CD8-positive, alpha-beta memory T cell (primary cell): Measurements from ENCODE around the gene PHLPP2. TPM values are rescaled to one million over a fixed set of nuclear protein-coding genes. Genes with fewer than 3 reads are reported as not detected.
"Not testable (repeated sequence)": the region's sequence is repeated elsewhere in the genome, so short reads cannot be mapped to it uniquely, and the experiment has no call there.

Source experiments
- CTCF ChIA-PET: fragments of 350-600 bp; sonication (Branson Sonifier 250); formaldehyde crosslinking; loops from one replicate; lab custom pipeline; 2021; ENCODE audit warnings: antibody characterized with exemption; lab: Charles Lee
- POLR2A ChIA-PET: fragments of 350-600 bp; sonication (Branson Sonifier 250); formaldehyde crosslinking; loops from one replicate; lab custom pipeline; 2021; ENCODE audit warnings: antibody characterized with exemption; lab: Charles Lee
- DNase-seq, 5 donors: peaks; one replicate each; pipeline versions ENCODE4 v3.0.0 to v3.0.0-alpha.2; 2020 to 2022; ENCODE audit warnings: mixed read lengths in 1 of 5
- H3K27ac ChIP-seq: one replicate; pipeline ENCODE4 v1.7.0; 2013; ENCODE audit warnings: low read depth, mild to moderate bottlenecking, low read length, moderate library complexity
- H3K27me3 ChIP-seq: 2 replicates; pipeline ENCODE4 v1.7.0; 2013; ENCODE audit warnings: low read length, mild to moderate bottlenecking; ENCODE audit not compliant: insufficient read depth, poor library complexity, severe bottlenecking
- H3K36me3 ChIP-seq: 2 replicates; pipeline ENCODE4 v1.7.0; 2013; ENCODE audit warnings: mild to moderate bottlenecking, low read length, moderate library complexity; ENCODE audit not compliant: insufficient read depth
- H3K4me1 ChIP-seq: 2 replicates; pipeline ENCODE4 v1.7.0; 2013; ENCODE audit warnings: mild to moderate bottlenecking, low read length, moderate library complexity; ENCODE audit not compliant: insufficient read depth
- H3K4me3 ChIP-seq: 2 replicates; pipeline ENCODE4 v1.7.0; 2013; ENCODE audit warnings: mild to moderate bottlenecking, low read length
- H3K9me3 ChIP-seq: 2 replicates; pipeline ENCODE4 v1.7.0; 2013; ENCODE audit warnings: mild to moderate bottlenecking, low read length
- H3K27ac Mint-ChIP-seq, 8 donors: one replicate each; pipeline ENCODE4 v1.8.0; 2020 to 2021; ENCODE audit warnings: mixed read lengths in 8 of 8, mild to moderate bottlenecking in 6 of 8, inconsistent platforms in 3 of 8, moderate library complexity in 3 of 8
- H3K27me3 Mint-ChIP-seq, 2 donors: one replicate each; pipeline ENCODE4 v1.8.0; 2020 to 2021; ENCODE audit warnings: mixed read lengths in 2 of 2, mild to moderate bottlenecking in 1 of 2, moderate library complexity in 1 of 2
- H3K36me3 Mint-ChIP-seq, 3 donors: one replicate each; pipeline ENCODE4 v1.8.0; 2020 to 2021; ENCODE audit warnings: mixed read lengths in 3 of 3, inconsistent platforms in 1 of 3, mild to moderate bottlenecking in 1 of 3
- H3K4me1 Mint-ChIP-seq, 3 donors: one replicate each; pipeline ENCODE4 v1.8.0; 2020 to 2021; ENCODE audit warnings: mixed read lengths in 3 of 3, inconsistent platforms in 1 of 3, mild to moderate bottlenecking in 1 of 3
- H3K4me3 Mint-ChIP-seq, 7 donors: one replicate each; pipeline ENCODE4 v1.8.0; 2020 to 2021; ENCODE audit warnings: mixed read lengths in 7 of 7, mild to moderate bottlenecking in 6 of 7, moderate library complexity in 4 of 7, inconsistent platforms in 2 of 7
- H3K9me3 Mint-ChIP-seq, 5 donors: one replicate each; pipeline ENCODE4 v1.8.0; 2020 to 2022; ENCODE audit warnings: mixed read lengths in 5 of 5, mild to moderate bottlenecking in 3 of 5, moderate library complexity in 2 of 5, inconsistent platforms in 1 of 5
- polyA plus RNA-seq: library from polyadenylated mRNA; unstranded; fragments of 300-500 nt; fragmentation: Illumina TruSeq; gene quantifications from one replicate; pipeline ENCODE4 v1.2.3, GENCODE V29; 2021
- total RNA-seq, 2 experiments: library from RNA; stranded (reverse); gene quantifications; one replicate each; pipeline ENCODE4 v1.2.3, GENCODE V29; 2021

The PHLPP2 gene
- total and polyA plus RNA-seq, 3 experiments from 2014 or later = 1.7 to 14.4 (median 14.3) TPM

DNA sequence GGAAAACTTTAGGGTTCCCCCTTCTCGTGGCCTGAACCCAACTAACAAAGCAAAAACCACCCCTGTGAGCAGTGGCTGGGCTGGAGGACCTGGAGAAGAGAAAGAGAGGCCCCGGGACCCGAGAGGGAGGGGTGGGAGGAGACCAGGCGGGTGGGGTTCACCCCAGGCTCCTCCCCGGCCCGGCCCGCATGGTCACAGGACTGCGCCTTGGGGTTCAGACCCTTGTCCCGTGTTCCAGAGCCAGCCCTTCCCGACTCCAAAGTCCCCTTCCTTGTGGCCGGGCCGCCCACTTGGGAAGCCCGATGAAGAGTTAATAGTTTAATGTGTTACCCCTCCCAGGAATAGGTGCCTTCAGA is 97.7 kb downstream of the PHLPP2 start:
- Histone ChIP-seq H3K27me3 (peaks cover 10% of the 10 kb centered on the region), H3K4me1 (peaks cover 7% of the 10 kb centered on the region), H3K9me3 (no peaks in the 10 kb centered on the region), H3K4me3 (no peak overlapping the region), H3K36me3 (no peaks in the 10 kb centered on the region), H3K27ac (no peak overlapping the region)
- H3K27ac Mint-ChIP-seq = peak overlapping the region in 1 of 8 donors; percentile 11
- POLR2A ChIA-PET = no interaction called here
- H3K9me3 Mint-ChIP-seq = no peaks in the 10 kb centered on the region
- no peak for DNase-seq
- peaks cover 8 to 11% (median 10%) of the 10 kb centered on the region in 3 donors for H3K4me1 Mint-ChIP-seq
- H3K27me3 Mint-ChIP-seq = peaks cover 11 to 29% of the 10 kb centered on the region in 2 donors
- CTCF ChIA-PET = no interaction called here
- peak overlapping the region in 2 of 7 donors; percentile 34 to 46 for H3K4me3 Mint-ChIP-seq
- no peaks in the 10 kb centered on the region for H3K36me3 Mint-ChIP-seq

DNA sequence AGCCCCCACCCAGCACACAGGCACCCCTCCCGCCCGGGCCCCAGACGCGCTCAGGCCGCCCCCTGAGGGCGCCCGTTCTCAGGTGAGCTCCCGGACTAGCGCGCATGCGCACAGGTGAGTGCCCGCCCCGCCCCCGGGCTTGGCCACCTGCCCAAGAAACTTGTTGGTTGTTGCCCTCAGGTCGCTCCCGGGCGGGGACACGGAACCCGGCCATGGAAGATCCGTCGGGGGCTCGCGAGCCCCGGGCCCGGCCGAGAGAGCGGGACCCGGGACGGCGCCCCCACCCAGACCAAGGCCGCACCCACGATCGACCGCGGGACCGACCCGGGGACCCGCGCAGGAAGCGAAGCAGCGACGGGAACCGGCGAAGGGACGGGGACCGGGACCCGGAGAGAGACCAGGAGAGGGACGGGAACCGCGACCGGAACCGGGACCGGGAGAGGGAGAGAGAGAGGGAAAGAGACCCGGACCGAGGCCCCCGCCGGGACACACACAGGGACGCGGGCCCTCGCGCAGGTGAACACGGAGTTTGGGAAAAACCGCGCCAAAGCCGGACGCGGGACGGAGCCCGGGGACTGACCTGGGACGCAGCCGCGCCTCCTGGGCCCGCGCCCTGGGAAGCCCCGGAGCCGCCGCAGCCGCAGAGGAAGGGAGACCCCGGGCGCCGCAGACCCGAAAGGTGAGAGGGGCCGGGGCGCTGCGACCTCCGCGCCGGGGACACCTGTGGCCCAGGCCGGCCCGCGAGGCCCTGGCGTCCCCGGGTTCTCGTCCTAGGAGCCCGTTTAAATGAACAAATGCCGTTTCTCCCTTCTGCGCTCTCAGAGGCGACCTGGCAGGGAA is 98.3 kb downstream of the PHLPP2 start, which contains the start of gene MARVELD3:
Gene MARVELD3, plus strand, starts transcription at position 167 of the 840 bp plus-strand sequence. Its CDS starts 46 bp downstream, at position 213.
- Histone ChIP-seq H3K9me3 (no peaks in the 10 kb centered on the region), H3K27ac (no peak within 1 kb of the TSS), H3K36me3 (no peaks in the 10 kb centered on the region), H3K4me1 (peaks cover 8% of the 10 kb centered on the region), H3K4me3 (no peak within 1 kb of the TSS), H3K27me3 (peaks cover 10% of the 10 kb centered on the region)
- Mint-ChIP-seq H3K4me1 (peaks cover 12 to 13% (median 12%) of the 10 kb centered on the region in 3 donors), H3K4me3 (peak within 1 kb of the TSS in 5 of 7 donors; percentile 34 to 72 (median 55)), H3K27ac (peak within 1 kb of the TSS in 1 of 8 donors; percentile 11), H3K9me3 (no peaks in the 10 kb centered on the region), H3K36me3 (no peaks in the 10 kb centered on the region), H3K27me3 (peaks cover 11 to 30% of the 10 kb centered on the region in 2 donors)
- ChIA-PET POLR2A (no interaction called here), CTCF (interaction anchor here (0.9 kb wide), 1 partner anchor 61 kb away, joined by 3 read pairs; no protein-coding TSS in a partner anchor)
- peak in 3 of 5 donors; percentile 12 to 49 (median 12) for DNase-seq

DNA sequence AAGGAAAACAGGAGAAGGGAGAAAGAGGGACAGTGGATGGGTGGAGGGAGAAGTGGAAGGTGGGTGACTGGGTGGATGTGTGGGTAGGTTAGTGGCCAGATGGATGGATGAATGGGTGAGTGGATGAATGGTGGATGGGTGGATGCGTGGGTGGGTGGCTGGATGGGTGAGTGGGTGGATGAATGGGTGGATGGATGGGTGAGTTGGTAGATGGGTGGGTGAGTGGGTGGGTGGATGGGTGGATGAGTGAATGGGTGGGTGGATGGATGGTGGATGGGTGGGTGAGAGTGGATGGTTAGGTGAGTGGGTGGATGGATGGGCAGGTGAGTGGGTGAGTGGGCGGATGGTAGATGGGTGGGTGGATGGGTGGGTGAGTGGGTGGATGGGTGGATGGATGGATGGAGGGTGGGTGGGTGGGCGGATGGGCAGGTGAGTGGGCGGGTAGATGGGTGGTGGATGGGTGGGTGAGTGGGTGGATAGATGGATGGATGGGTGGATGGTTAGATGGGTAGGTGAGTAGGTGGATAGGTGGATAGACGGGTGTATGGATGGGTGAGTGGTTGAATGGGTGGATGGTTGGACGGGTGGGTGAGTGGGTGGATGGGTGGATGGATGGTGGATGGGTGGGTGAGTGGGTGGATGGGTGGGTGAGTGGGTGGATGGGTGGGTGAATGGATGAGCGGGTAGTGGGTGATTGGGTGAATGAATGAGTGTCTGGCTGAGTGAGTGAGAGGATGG is 99.2 kb downstream of the PHLPP2 start:
- Mint-ChIP-seq H3K4me3 (peak overlapping the region in 4 of 7 donors; percentile 39 to 72 (median 57)), H3K4me1 (peaks cover 16 to 19% (median 17%) of the 10 kb centered on the region in 3 donors), H3K36me3 (no peaks in the 10 kb centered on the region), H3K27me3 (peaks cover 13 to 38% of the 10 kb centered on the region in 2 donors), H3K9me3 (no peaks in the 10 kb centered on the region), H3K27ac (no peak overlapping the region)
- CTCF ChIA-PET = interaction anchor here (0.9 kb wide), 1 partner anchor 60 kb away, joined by 3 read pairs; no protein-coding TSS in a partner anchor
- Histone ChIP-seq H3K36me3 (no peaks in the 10 kb centered on the region), H3K27me3 (peaks cover 10% of the 10 kb centered on the region), H3K4me3 (no peak overlapping the region), H3K9me3 (no peaks in the 10 kb centered on the region), H3K27ac (no peak overlapping the region), H3K4me1 (peaks cover 8% of the 10 kb centered on the region)
- POLR2A ChIA-PET = no interaction called here
- no peak for DNase-seq

DNA sequence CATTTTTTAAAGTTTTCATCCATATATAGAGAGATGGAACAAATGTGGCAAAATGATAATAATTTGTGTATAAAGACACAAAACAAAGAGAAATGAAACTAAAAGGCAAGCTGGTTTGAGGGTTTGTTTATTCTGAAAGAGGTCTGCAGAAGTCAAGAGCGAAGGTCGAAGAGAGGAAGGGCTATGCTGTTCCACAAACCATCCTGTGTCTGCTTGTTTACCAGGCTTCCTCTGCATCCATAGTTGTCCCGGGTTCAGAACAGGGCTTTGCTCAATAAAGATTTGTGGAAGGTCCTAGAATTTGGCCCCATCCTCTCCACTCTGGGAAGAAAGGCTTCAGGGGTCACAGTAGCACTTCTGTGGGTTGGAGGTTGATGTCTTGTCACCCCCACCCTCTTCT is 100.9 kb downstream of the PHLPP2 start:
- no peak overlapping the region for H3K27ac Mint-ChIP-seq
- H3K4me3 ChIP-seq = no peak overlapping the region
- ChIA-PET POLR2A (no interaction called here), CTCF (interaction anchor here (1.2 kb wide), 1 partner anchor 13 kb away, joined by 7 read pairs; no protein-coding TSS in a partner anchor)
- DNase-seq = no peak
- no peaks in the 10 kb centered on the region for H3K36me3 ChIP-seq
- H3K27ac ChIP-seq = no peak overlapping the region
- no peaks in the 10 kb centered on the region for H3K9me3 ChIP-seq
- peaks cover 15 to 35% of the 10 kb centered on the region in 2 donors for H3K27me3 Mint-ChIP-seq
- H3K9me3 Mint-ChIP-seq = no peaks in the 10 kb centered on the region
- no peak overlapping the region for H3K4me3 Mint-ChIP-seq
- no peaks in the 10 kb centered on the region for H3K36me3 Mint-ChIP-seq
- peaks cover 13% of the 10 kb centered on the region for H3K27me3 ChIP-seq
- H3K4me1 Mint-ChIP-seq = peaks cover 16 to 19% (median 17%) of the 10 kb centered on the region in 3 donors
- H3K4me1 ChIP-seq = peaks cover 8% of the 10 kb centered on the region

DNA sequence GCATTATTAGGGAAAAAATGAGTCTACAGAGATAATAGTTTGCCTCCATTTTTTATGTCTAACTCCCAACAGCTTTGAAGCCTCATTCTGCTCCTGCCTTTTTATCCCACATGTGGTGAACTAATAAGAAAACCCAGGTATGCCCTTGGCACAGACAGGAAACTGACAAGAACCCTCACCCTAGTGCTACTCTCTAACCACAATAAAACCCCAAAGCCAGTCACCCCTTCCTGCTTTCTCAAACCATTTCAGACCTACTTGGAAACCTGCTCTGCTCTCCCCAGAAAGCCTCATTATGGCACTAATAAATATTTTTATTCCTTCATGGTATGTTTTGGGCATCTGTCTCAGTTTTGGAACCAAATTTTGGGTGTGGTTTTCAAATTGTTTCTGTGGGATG is 102.4 kb downstream of the PHLPP2 start:
- Histone ChIP-seq H3K27ac (no peak overlapping the region), H3K4me3 (no peak overlapping the region), H3K36me3 (no peaks in the 10 kb centered on the region), H3K9me3 (no peaks in the 10 kb centered on the region), H3K27me3 (peaks cover 13% of the 10 kb centered on the region), H3K4me1 (peaks cover 8% of the 10 kb centered on the region)
- Mint-ChIP-seq H3K9me3 (no peaks in the 10 kb centered on the region), H3K36me3 (no peaks in the 10 kb centered on the region), H3K4me1 (peaks cover 16 to 19% (median 17%) of the 10 kb centered on the region in 3 donors), H3K27ac (peak overlapping the region in 2 of 8 donors; percentile 10 to 11), H3K4me3 (peak overlapping the region in 6 of 7 donors; percentile 4 to 46 (median 26)), H3K27me3 (peaks cover 19 to 34% of the 10 kb centered on the region in 2 donors)
- POLR2A ChIA-PET = no interaction called here
- CTCF ChIA-PET = no interaction called here
- DNase-seq = peak in 1 of 5 donors; percentile 13

DNA sequence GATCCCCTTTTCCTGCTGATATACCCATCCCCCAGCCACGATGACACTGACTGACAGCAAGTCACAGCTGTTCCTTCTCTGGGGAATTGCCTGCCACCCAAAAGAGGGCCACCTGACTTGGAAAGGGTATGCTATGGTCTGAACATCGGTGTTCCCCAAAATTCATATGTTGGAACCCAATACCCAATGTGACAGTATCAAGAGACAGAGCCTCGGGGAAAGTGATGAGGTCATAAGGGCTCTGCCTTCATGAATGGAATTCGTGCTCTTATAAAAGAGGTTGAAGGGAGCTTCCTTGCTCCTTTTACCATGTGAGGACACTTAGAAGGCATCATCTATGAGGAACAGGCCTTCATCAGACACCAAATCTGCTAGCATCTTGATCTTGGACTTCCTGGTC is 106.1 kb downstream of the PHLPP2 start:
- Histone ChIP-seq H3K4me1 (peaks cover 8% of the 10 kb centered on the region), H3K36me3 (no peaks in the 10 kb centered on the region), H3K9me3 (no peaks in the 10 kb centered on the region), H3K27ac (no peak overlapping the region), H3K27me3 (peaks cover 3% of the 10 kb centered on the region), H3K4me3 (no peak overlapping the region)
- Mint-ChIP-seq H3K27me3 (peaks cover 23 to 45% of the 10 kb centered on the region in 2 donors), H3K9me3 (no peaks in the 10 kb centered on the region), H3K27ac (no peak overlapping the region), H3K36me3 (no peaks in the 10 kb centered on the region), H3K4me1 (peaks cover 14 to 19% (median 15%) of the 10 kb centered on the region in 3 donors), H3K4me3 (no peak overlapping the region)
- DNase-seq = no peak
- POLR2A ChIA-PET = no interaction called here
- CTCF ChIA-PET = no interaction called here

DNA sequence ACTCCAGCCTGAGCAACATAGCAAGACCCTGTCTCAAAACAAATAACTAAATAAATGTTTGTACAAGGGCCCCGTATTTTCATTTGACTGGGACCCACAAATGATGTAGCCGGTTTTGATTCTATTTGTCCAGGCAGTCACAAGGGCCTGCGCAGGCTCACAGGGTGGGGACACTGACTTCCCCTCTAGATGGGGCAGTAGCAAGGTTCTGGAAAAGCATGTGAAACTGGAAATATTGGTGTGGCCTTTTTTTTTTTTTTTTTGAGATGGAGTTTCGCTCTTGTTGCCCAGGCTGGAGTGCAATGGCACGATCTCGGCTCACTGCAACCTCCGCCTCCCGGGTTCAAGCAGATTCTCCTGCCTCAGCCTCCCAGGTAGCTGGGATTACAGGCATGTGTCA is 109.5 kb downstream of the PHLPP2 start:
- H3K27me3 ChIP-seq, POLR2A ChIA-PET, H3K4me1 ChIP-seq, H3K4me1 Mint-ChIP-seq, H3K9me3 ChIP-seq, H3K4me3 ChIP-seq, H3K27ac ChIP-seq, H3K27ac Mint-ChIP-seq, DNase-seq, H3K36me3 ChIP-seq, H3K4me3 Mint-ChIP-seq, H3K9me3 Mint-ChIP-seq, H3K36me3 Mint-ChIP-seq: not testable (repeated sequence)
- peaks cover 24 to 51% of the 10 kb centered on the region in 2 donors for H3K27me3 Mint-ChIP-seq
- CTCF ChIA-PET = interaction anchor here (1.3 kb wide), 1 partner anchor 203 kb away, joined by 4 read pairs; no protein-coding TSS in a partner anchor
